ENCODE measurements around the gene PCED1B. TPM values are rescaled to one million over a fixed set of nuclear protein-coding genes. Genes with fewer than 3 reads are reported as not detected.

PCED1B gene
- total RNA-seq, 2 donors from 2014 or later, result 2.3 to 14.2 TPM

- no peaks in the 10 kb centered on the region for H3K36me3 ChIP-seq (replicated peaks in 1 of 2; ENCODE audit: insufficient read depth in 1 of 2, low read depth in 2 of 2)
- H3K9me3 ChIP-seq, result no peaks in the 10 kb centered on the region
- no peak overlapping the region for H3K4me3 ChIP-seq
- 89 to 90% methylated on average over 7 of the region's 7 CpGs for WGBS, 2 donors
- DNase-seq, result no peak
- H3K27ac ChIP-seq, result no peak overlapping the region
- intact Hi-C loops (cut with DNase I), result no loop called here
- no peak for TF ChIP-seq CTCF (IDR thresholded peaks at IDR 0.05)
- TF ChIP-seq POLR2A (IDR thresholded peaks at IDR 0.05), result no peak
- no peaks in the 10 kb centered on the region for H3K27me3 ChIP-seq
- peaks cover 15% of the 10 kb centered on the region for H3K4me1 ChIP-seq
- no peak for ATAC-seq
These were observed 4.0 kb upstream of the PCED1B start for GRCh38 chr12:47075192-47076084.

GRCh38 chr12:47077206-47078085, 2.0 kb upstream of the PCED1B start:
- 84% methylated on average over 17 of the region's 17 CpGs for WGBS, 2 donors
- no peaks in the 10 kb centered on the region for H3K27me3 ChIP-seq
- ATAC-seq, result no peak
- no peak overlapping the region for H3K4me3 ChIP-seq
- no peak overlapping the region for H3K27ac ChIP-seq
- no peak for DNase-seq
- no peaks in the 10 kb centered on the region for H3K9me3 ChIP-seq
- H3K4me1 ChIP-seq, result peaks cover 25% of the 10 kb centered on the region
- no peak for TF ChIP-seq CTCF (IDR thresholded peaks at IDR 0.05)
- TF ChIP-seq POLR2A (IDR thresholded peaks at IDR 0.05), result no peak
- intact Hi-C loops (cut with DNase I), result no loop called here
- H3K36me3 ChIP-seq (replicated peaks in 1 of 2; ENCODE audit: insufficient read depth in 1 of 2, low read depth in 2 of 2), result no peaks in the 10 kb centered on the region

- Histone ChIP-seq H3K27me3 (no peaks in the 10 kb centered on the region), H3K27ac (no peak overlapping the region), H3K9me3 (no peaks in the 10 kb centered on the region), H3K36me3 (replicated peaks in 1 of 2; ENCODE audit: insufficient read depth in 1 of 2, low read depth in 2 of 2) (no peaks in the 10 kb centered on the region), H3K4me3 (no peak overlapping the region), H3K4me1 (peaks cover 25% of the 10 kb centered on the region)
- TF ChIP-seq POLR2A (IDR thresholded peaks at IDR 0.05), result no peak
- no peak for TF ChIP-seq CTCF (IDR thresholded peaks at IDR 0.05)
- ATAC-seq, result no peak
- 93 to 95% methylated on average over 8 of the region's 8 CpGs for WGBS, 2 donors
- intact Hi-C loops (cut with DNase I), result no loop called here
- DNase-seq, result no peak
These were observed 1.4 kb upstream of the PCED1B start for GRCh38 chr12:47078086-47078395.

- Histone ChIP-seq H3K27ac (peak overlapping the region in 3 of 4 donors; percentile 74 to 79 (median 79)), H3K27me3 (no peaks in the 10 kb centered on the region), H3K4me3 (peak overlapping the region; percentile 78 to 88), H3K36me3 (replicated peaks in 1 of 2; ENCODE audit: insufficient read depth in 1 of 2, low read depth in 2 of 2) (no peaks in the 10 kb centered on the region), H3K9me3 (no peaks in the 10 kb centered on the region), H3K4me1 (peaks cover 25% of the 10 kb centered on the region)
- intact Hi-C loops (cut with DNase I), result no loop called here
- no peak for TF ChIP-seq POLR2A (IDR thresholded peaks at IDR 0.05)
- no peak for TF ChIP-seq CTCF (IDR thresholded peaks at IDR 0.05)
- 3 to 5% methylated on average over 14 to 17 of the region's 17 CpGs for WGBS, 2 donors
- peak; percentile 34 to 60 (median 40) for DNase-seq
- peak; percentile 25 for ATAC-seq
These were observed 521 bp upstream of the PCED1B start for GRCh38 chr12:47078733-47079467.
